Vagina (tissue), 2 donors: ENCODE results near the gene CRB1.

Experiments used
- POLR2A ChIP-seq, 2 donors: fragments of 450-650 bp; IDR thresholded peaks; one replicate each; pipeline ENCODE4 v1.6.1; 2017; ENCODE audit warnings: antibody characterized with exemption in 2 of 2, mild to moderate bottlenecking in 2 of 2, moderate library complexity in 2 of 2
- TF ChIP-seq, protein P1 (sequence below), 3 experiments: fragments of 450-650 bp in 2 of 3; fragments of 200-600 bp in 1 of 3; sonication (generic) in 1 of 3; IDR thresholded peaks; one replicate each; pipeline ENCODE4 v1.5.1; 2017 to 2019; ENCODE audit warnings: antibody characterized with exemption in 3 of 3, mild to moderate bottlenecking in 2 of 3, moderate library complexity in 2 of 3

DNA sequence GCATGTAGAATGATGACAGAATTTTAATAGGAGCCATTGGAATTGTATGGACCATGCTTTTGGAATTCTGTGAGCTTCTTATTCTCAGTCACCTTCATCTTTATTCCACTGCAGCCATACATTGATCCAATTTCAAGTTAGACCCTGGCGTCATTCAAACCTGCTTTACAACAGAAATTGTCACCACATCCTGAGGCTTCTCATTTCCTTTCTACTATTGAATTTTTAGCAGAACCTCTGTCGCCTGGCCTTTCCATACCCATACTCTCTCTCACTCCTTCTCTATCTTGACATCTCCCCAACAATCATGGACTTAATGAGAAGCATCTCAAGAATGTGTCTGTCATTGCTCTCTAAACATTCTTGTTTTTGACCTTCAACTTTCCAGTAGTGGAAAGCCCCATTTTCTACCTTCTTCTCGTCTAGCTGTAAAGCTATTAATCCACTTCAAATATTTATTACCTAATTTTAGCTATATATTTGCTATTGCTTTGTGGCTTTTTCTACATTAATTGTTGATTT is 74.1 kb downstream of the CRB1 start:
- TF ChIP-seq, protein P1, sequence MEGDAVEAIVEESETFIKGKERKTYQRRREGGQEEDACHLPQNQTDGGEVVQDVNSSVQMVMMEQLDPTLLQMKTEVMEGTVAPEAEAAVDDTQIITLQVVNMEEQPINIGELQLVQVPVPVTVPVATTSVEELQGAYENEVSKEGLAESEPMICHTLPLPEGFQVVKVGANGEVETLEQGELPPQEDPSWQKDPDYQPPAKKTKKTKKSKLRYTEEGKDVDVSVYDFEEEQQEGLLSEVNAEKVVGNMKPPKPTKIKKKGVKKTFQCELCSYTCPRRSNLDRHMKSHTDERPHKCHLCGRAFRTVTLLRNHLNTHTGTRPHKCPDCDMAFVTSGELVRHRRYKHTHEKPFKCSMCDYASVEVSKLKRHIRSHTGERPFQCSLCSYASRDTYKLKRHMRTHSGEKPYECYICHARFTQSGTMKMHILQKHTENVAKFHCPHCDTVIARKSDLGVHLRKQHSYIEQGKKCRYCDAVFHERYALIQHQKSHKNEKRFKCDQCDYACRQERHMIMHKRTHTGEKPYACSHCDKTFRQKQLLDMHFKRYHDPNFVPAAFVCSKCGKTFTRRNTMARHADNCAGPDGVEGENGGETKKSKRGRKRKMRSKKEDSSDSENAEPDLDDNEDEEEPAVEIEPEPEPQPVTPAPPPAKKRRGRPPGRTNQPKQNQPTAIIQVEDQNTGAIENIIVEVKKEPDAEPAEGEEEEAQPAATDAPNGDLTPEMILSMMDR (IDR thresholded peaks at IDR 0.05) = no peak
- TF ChIP-seq POLR2A (IDR thresholded peaks at IDR 0.05) = no peak
